HCT116 (cell line): ENCODE data around the gene VSTM2B.

Source experiments
- EZH2 ChIP-seq: fragments of 200-600 bp; sonication (generic); IDR thresholded peaks from 2 replicates; pipeline ENCODE4 v1.6.1; 2017; ENCODE audit warnings: antibody characterized with exemption, mixed run types
- JUND ChIP-seq: IDR thresholded peaks from 2 replicates; pipeline ENCODE4 v1.6.1; 2012
- SP1 ChIP-seq: IDR thresholded peaks from 2 replicates; pipeline ENCODE4 v1.6.1; 2012; ENCODE audit warnings: low read depth
- TF ChIP-seq, protein P1 (sequence below), 3 experiments: fragments of 200-600 bp in 1 of 3; sonication (generic) in 1 of 3; IDR thresholded peaks in 2 of 3; conservative IDR thresholded peaks in 1 of 3; 2 replicates each; pipeline ENCODE4 v1.5.1; 2012 to 2017; ENCODE audit warnings: low read depth in 2 of 3, low read length in 2 of 3, antibody characterized with exemption in 1 of 3, borderline replicate concordance in 1 of 3, control low read depth in 1 of 3, mild to moderate bottlenecking in 1 of 3, mixed read lengths in 1 of 3, mixed run types in 1 of 3, moderate library complexity in 1 of 3; ENCODE audit not compliant: insufficient read depth in 1 of 3
- TF ChIP-seq, protein P2 (sequence below): IDR thresholded peaks from 2 replicates; pipeline ENCODE4 v1.6.1; 2011; ENCODE audit warnings: mild to moderate bottlenecking, low read length, moderate library complexity; ENCODE audit not compliant: insufficient replicate concordance; ENCODE audit errors: extremely low read depth

DNA sequence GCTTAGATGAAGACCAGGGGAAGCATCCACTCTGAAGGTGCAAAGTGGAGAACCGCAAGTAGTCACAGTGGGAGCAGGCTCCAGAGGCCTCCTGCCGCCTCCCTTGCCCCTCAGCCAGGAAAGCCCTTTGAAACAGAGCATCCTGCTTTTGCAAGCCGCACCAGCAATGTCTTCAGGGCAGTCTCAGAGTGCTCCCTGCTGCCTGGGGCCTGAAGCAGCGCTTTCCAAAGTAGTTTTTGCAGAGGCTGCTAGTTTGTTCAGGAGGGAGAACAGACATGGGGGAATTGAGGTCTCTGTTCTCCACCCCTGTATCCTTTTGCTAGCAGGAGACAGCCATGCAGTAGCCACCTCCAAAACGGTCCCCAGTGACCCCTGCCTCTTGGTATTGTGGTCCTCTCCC is 64.5 kb downstream of the VSTM2B start:
- TF ChIP-seq, protein P1, sequence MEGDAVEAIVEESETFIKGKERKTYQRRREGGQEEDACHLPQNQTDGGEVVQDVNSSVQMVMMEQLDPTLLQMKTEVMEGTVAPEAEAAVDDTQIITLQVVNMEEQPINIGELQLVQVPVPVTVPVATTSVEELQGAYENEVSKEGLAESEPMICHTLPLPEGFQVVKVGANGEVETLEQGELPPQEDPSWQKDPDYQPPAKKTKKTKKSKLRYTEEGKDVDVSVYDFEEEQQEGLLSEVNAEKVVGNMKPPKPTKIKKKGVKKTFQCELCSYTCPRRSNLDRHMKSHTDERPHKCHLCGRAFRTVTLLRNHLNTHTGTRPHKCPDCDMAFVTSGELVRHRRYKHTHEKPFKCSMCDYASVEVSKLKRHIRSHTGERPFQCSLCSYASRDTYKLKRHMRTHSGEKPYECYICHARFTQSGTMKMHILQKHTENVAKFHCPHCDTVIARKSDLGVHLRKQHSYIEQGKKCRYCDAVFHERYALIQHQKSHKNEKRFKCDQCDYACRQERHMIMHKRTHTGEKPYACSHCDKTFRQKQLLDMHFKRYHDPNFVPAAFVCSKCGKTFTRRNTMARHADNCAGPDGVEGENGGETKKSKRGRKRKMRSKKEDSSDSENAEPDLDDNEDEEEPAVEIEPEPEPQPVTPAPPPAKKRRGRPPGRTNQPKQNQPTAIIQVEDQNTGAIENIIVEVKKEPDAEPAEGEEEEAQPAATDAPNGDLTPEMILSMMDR (IDR thresholded peaks at IDR 0.05 in 2 of 3, conservative IDR thresholded peaks at IDR 0.05 in 1 of 3; ENCODE audit: borderline replicate concordance in 1 of 3, insufficient read depth in 1 of 3, low read depth in 2 of 3, low read length in 2 of 3) = no peak
- TF ChIP-seq SP1 (no peak), EZH2 (no peak), JUND (no peak)
- TF ChIP-seq, protein P2, sequence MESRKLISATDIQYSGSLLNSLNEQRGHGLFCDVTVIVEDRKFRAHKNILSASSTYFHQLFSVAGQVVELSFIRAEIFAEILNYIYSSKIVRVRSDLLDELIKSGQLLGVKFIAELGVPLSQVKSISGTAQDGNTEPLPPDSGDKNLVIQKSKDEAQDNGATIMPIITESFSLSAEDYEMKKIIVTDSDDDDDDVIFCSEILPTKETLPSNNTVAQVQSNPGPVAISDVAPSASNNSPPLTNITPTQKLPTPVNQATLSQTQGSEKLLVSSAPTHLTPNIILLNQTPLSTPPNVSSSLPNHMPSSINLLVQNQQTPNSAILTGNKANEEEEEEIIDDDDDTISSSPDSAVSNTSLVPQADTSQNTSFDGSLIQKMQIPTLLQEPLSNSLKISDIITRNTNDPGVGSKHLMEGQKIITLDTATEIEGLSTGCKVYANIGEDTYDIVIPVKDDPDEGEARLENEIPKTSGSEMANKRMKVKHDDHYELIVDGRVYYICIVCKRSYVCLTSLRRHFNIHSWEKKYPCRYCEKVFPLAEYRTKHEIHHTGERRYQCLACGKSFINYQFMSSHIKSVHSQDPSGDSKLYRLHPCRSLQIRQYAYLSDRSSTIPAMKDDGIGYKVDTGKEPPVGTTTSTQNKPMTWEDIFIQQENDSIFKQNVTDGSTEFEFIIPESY = no peak
